ENCODE results near the gene MYO1G. TPM values are rescaled to one million over a fixed set of nuclear protein-coding genes. Genes with fewer than 3 reads are reported as not detected.
"Not testable (repeated sequence)": the region's sequence is repeated elsewhere in the genome, so short reads cannot be mapped to it uniquely, and the experiment has no call there.

The MYO1G gene
- total RNA-seq, 2 donors from 2014 or later: 0.11 to 0.33 TPM

- Histone ChIP-seq H3K27me3 (ENCODE audit: control insufficient read depth, insufficient read depth, low read length, poor library complexity, severe bottlenecking) (no peaks in the 10 kb centered on the region), H3K36me3 (ENCODE audit: control insufficient read depth, insufficient read depth, low read length) (no peaks in the 10 kb centered on the region), H3K9me3 (ENCODE audit: control insufficient read depth, low read length) (no peaks in the 10 kb centered on the region), H3K27ac (ENCODE audit: low read depth, low read length) (no peak overlapping the region), H3K9ac (ENCODE audit: extremely low read depth, low read length, poor library complexity, severe bottlenecking) (no peak overlapping the region), H3K4me1 (ENCODE audit: control insufficient read depth, insufficient read depth, low read length) (no peaks in the 10 kb centered on the region), H3K4me3 (ENCODE audit: low read length) (no peak overlapping the region)
- H3K4me1 Mint-ChIP-seq: peaks cover 4% of the 10 kb centered on the region
- no peak for DNase-seq
- H3K4me3 Mint-ChIP-seq: no peak overlapping the region
- 92% methylated on average over 4 of the region's 4 CpGs; no CpG with 5 or more reads in 1 of the 2 experiments for WGBS, 2 experiments (ENCODE audit: insufficient coverage in 1 of 2, insufficient read length in 1 of 2)
- TF ChIP-seq CTCF (conservative IDR thresholded peaks at IDR 0.05): no peak
- H3K36me3 Mint-ChIP-seq (ENCODE audit: low read depth): no peaks in the 10 kb centered on the region
- H3K27ac Mint-ChIP-seq: no peak overlapping the region
- peaks cover 6% of the 10 kb centered on the region for H3K27me3 Mint-ChIP-seq (ENCODE audit: insufficient read depth)
- H3K9me3 Mint-ChIP-seq: no peaks in the 10 kb centered on the region
Observed at GRCh38 chr7:44935583-44935982, 43.2 kb downstream of the MYO1G start.

GRCh38 chr7:44935016-44935415 lies 43.8 kb downstream of the MYO1G start:
- no peaks in the 10 kb centered on the region for H3K36me3 Mint-ChIP-seq (ENCODE audit: low read depth)
- no peaks in the 10 kb centered on the region for H3K9me3 Mint-ChIP-seq
- WGBS, 2 experiments (ENCODE audit: insufficient coverage in 1 of 2, insufficient read length in 1 of 2): 38% methylated on average over 1 of the region's 1 CpG; no CpG with 5 or more reads in 1 of the 2 experiments
- Histone ChIP-seq H3K27ac (ENCODE audit: low read depth, low read length) (no peak overlapping the region), H3K9me3 (ENCODE audit: control insufficient read depth, low read length) (no peaks in the 10 kb centered on the region), H3K4me3 (ENCODE audit: low read length) (no peak overlapping the region), H3K36me3 (ENCODE audit: control insufficient read depth, insufficient read depth, low read length) (no peaks in the 10 kb centered on the region), H3K4me1 (ENCODE audit: control insufficient read depth, insufficient read depth, low read length) (no peaks in the 10 kb centered on the region), H3K27me3 (ENCODE audit: control insufficient read depth, insufficient read depth, low read length, poor library complexity, severe bottlenecking) (no peaks in the 10 kb centered on the region), H3K9ac (ENCODE audit: extremely low read depth, low read length, poor library complexity, severe bottlenecking) (no peak overlapping the region)
- H3K27me3 Mint-ChIP-seq (ENCODE audit: insufficient read depth): peaks cover 6% of the 10 kb centered on the region
- peak; percentile 54 for DNase-seq
- H3K4me3 Mint-ChIP-seq: no peak overlapping the region
- peaks cover 4% of the 10 kb centered on the region for H3K4me1 Mint-ChIP-seq
- TF ChIP-seq CTCF (conservative IDR thresholded peaks at IDR 0.05): no peak
- no peak overlapping the region for H3K27ac Mint-ChIP-seq

GRCh38 chr7:44934510-44934909 lies 44.3 kb downstream of the MYO1G start:
- not testable (repeated sequence) for H3K27ac ChIP-seq (ENCODE audit: low read depth, low read length); H3K36me3 ChIP-seq (ENCODE audit: control insufficient read depth, insufficient read depth, low read length); H3K9me3 Mint-ChIP-seq; H3K4me3 Mint-ChIP-seq; H3K4me1 Mint-ChIP-seq; H3K36me3 Mint-ChIP-seq (ENCODE audit: low read depth); H3K4me1 ChIP-seq (ENCODE audit: control insufficient read depth, insufficient read depth, low read length); H3K27me3 ChIP-seq (ENCODE audit: control insufficient read depth, insufficient read depth, low read length, poor library complexity, severe bottlenecking); H3K4me3 ChIP-seq (ENCODE audit: low read length); H3K27ac Mint-ChIP-seq; H3K9me3 ChIP-seq (ENCODE audit: control insufficient read depth, low read length); H3K9ac ChIP-seq (ENCODE audit: extremely low read depth, low read length, poor library complexity, severe bottlenecking); H3K27me3 Mint-ChIP-seq (ENCODE audit: insufficient read depth); DNase-seq
- 93 to 100% methylated on average over 2 to 5 of the region's 5 CpGs for WGBS, 2 experiments (ENCODE audit: insufficient coverage in 1 of 2, insufficient read length in 1 of 2)

GRCh38 chr7:44930921-44931320 lies 47.9 kb downstream of the MYO1G start:
- Histone ChIP-seq H3K4me1 (ENCODE audit: control insufficient read depth, insufficient read depth, low read length) (no peaks in the 10 kb centered on the region), H3K4me3 (ENCODE audit: low read length) (no peak overlapping the region), H3K36me3 (ENCODE audit: control insufficient read depth, insufficient read depth, low read length) (no peaks in the 10 kb centered on the region), H3K9me3 (ENCODE audit: control insufficient read depth, low read length) (no peaks in the 10 kb centered on the region), H3K9ac (ENCODE audit: extremely low read depth, low read length, poor library complexity, severe bottlenecking) (no peak overlapping the region), H3K27me3 (ENCODE audit: control insufficient read depth, insufficient read depth, low read length, poor library complexity, severe bottlenecking) (no peaks in the 10 kb centered on the region), H3K27ac (ENCODE audit: low read depth, low read length) (no peak overlapping the region)
- DNase-seq: no peak
- H3K27ac Mint-ChIP-seq: no peak overlapping the region
- 93 to 94% methylated on average over 3 to 5 of the region's 6 CpGs for WGBS, 2 experiments (ENCODE audit: insufficient coverage in 1 of 2, insufficient read length in 1 of 2)
- no peaks in the 10 kb centered on the region for H3K9me3 Mint-ChIP-seq
- peaks cover 10% of the 10 kb centered on the region for H3K27me3 Mint-ChIP-seq (ENCODE audit: insufficient read depth)
- H3K4me1 Mint-ChIP-seq: peaks cover 4% of the 10 kb centered on the region
- TF ChIP-seq CTCF (conservative IDR thresholded peaks at IDR 0.05): no peak
- no peak overlapping the region for H3K4me3 Mint-ChIP-seq
- no peaks in the 10 kb centered on the region for H3K36me3 Mint-ChIP-seq (ENCODE audit: low read depth)
